ENCODE data around the gene ARHGEF4.
"Not testable (repeated sequence)": the region's sequence is repeated elsewhere in the genome, so short reads cannot be mapped to it uniquely, and the experiment has no call there.

ARHGEF4 gene

DNA sequence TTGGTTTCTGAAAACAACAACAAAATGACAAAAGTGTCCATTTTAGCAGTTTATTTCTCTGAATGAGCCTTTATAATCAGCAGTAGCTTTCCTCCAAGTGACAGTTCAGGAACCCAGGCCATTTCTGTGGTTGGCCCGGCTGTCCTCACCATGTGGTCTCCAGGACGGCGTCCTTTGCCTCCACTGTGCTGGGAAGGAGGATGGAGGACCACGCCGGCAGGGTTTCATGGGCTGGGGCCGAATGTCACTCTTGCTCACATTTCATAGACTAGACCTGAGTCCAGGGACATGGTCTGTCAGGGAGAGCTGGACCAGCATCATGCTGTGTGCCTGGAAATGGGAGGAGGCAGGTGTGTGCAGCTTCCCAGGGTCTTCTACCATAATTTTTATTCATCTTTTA is 50.9 kb downstream of the ARHGEF4 start:
- DNase-seq: no peak

- no peak for DNase-seq
Observed at GRCh38 chr2:130890941-130891669, 54.4 kb downstream of the ARHGEF4 start.

- DNase-seq: no peak
Observed at GRCh38 chr2:130891966-130892365, 55.3 kb downstream of the ARHGEF4 start.

DNA sequence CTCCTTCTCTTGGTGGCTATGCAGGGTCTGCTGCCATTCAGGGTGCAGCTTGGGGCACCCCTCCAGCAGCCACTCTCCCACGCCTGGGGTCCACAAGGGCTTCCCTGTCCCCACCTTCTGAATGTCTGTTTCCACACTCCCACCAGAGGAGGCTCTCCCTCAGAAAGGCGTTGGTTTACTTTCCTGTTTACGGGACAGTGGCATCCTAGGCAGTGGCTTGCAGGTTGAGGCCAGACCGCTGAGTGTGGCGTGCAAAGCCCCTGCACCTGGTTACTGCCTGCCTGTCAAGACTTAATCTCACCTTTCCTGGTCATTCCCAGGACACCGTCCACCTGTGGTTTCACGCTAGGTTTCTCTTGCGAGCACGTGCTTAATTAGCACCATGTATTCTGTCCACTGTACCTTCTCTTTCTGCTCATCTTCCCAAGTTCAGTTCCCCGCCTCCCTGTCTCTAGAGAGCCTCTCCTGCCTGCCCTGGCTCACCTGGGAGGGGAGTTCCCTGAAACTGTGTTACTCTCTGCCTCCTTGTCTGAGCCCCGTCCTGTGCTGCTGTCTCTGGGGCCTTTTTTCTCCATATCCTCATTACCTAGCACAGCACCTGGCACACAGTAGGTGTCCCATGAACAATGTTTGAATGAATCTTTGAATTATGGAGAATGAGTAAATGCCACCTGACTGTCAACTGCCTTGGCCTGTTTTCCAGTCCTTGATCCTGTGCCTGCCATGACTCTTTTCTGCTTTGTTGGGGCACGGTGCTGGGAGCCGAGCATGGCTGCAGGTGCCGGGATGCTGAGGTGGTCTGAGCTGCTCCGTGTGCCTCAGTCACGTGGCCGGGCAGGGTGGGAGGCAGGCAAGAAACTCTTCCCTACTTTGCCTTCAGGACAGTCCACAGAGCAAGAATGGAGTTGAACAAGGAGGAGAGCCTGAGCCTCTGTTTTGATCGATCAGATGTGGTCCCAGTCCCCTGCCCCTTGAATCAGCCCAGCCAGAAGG is 56.4 kb downstream of the ARHGEF4 start:
- DNase-seq: no peak

DNA sequence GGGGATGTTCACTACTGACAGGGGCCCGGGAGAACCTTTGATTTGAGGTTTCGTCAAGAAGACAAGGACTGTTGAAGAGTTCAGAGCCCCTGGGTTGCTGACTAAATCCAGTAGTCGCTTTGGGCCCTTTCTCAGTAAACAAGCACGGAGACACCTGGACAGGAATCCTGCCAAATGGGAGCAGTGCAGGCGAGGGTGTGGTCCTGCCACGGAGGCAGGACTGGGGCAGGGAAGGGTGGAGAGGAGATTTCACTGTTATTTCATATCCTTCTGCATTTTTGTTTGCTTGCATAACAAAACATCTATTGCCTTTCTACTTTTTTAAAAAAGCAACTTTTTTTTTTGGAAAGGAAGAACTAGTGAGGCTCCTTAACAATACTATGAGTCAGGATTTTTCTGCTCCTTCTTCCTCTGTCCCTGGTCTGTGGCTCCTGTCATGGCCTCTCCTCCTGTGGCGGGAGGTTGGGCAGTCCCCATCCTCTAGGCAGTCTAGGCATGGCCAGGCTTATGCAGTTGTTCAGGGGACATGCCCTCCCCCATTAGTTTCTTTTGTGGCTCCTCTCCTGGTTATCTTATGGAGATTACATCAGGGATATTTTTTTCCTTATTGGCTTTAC is 57.7 kb downstream of the ARHGEF4 start:
- DNase-seq: no peak

DNA sequence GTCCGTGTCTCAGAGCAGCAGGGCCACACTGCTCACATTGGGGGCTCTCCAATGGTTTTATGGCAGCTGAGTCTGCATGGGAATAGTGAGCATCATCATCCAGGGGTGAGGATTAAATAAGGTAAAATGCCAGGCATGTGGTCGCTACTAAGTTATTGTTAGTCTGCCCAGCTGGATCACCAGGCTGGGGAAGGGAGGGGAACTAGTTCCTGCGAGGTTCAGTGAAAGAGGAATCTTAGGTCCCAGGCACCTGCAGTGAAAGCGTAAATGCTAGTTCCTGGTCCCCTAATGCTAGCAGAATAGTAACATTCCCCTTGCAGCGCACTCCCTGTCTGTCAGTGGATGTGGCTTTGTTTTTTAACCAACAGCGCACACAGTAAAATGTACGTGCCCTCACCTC is 60.1 kb downstream of the ARHGEF4 start:
- DNase-seq: no peak

- no peak for DNase-seq
Observed at GRCh38 chr2:130898553-130898952, 61.8 kb downstream of the ARHGEF4 start.

- no peak for DNase-seq
Observed at GRCh38 chr2:130899306-130899705, 62.6 kb downstream of the ARHGEF4 start.

GRCh38 chr2:130901061-130901460 is 64.3 kb downstream of the ARHGEF4 start:
- no peak for DNase-seq

GRCh38 chr2:130901626-130902025 is 64.9 kb downstream of the ARHGEF4 start:
- DNase-seq: not testable (repeated sequence)

DNA sequence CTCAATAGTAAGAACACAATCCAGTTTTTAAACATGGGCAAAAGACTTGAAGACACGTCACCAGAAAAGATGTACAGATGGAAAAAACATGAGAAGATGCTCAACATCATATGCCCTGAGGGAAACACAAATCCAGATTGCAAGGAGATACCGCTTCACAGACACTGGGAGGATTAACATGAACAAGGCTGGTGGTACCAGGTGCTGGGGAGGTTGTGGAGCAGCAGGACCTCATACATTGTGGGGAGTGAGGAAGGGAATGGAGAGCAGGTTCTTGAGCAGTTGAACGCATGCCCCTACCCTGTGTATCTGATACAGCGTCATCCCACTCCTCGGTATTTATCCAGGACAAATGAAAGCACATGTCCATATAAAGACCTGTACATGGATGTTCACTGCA is 72.1 kb downstream of the ARHGEF4 start:
- DNase-seq: no peak

DNA sequence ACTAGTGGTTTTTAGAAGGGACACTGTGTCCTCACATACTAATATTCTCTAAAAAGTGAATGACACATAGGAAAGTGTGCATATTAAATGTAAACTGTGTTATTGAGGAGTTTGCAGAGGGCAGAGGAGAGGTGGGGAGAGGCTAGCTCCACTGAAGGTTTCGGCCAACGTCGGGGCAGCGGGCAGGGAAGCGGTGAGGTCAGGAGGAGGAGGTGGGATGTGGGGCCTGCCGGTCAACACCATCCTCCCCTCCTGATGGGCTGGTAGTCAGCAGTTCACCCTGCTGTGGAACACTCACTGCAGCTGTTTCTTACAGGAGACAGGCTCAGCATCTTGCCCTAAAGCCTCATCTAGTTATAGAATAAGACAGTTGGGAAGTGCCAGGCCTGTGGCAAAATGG is 74.2 kb downstream of the ARHGEF4 start:
- DNase-seq: no peak

DNA sequence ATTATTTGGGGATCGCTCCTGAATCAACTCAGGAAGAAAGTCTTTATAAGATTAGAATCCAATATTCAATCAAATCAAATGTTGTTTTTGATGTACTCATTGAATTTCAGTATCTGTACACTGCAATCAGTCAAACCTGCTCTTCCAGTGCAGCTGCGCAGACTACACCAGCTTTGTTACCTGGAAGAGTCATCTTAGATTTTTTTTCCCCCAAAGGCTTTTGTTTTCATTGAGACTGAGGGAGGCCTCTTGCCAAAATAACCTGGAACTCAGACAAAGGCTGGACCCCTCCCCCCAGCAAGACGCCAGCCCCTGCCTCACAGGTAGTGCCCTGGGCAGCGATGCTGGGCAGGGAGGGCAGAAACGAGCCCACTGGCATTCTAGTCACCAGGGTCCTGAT is 74.8 kb downstream of the ARHGEF4 start:
- no peak for DNase-seq

GRCh38 chr2:130911996-130912395 is 75.3 kb downstream of the ARHGEF4 start:
- DNase-seq: no peak

DNA sequence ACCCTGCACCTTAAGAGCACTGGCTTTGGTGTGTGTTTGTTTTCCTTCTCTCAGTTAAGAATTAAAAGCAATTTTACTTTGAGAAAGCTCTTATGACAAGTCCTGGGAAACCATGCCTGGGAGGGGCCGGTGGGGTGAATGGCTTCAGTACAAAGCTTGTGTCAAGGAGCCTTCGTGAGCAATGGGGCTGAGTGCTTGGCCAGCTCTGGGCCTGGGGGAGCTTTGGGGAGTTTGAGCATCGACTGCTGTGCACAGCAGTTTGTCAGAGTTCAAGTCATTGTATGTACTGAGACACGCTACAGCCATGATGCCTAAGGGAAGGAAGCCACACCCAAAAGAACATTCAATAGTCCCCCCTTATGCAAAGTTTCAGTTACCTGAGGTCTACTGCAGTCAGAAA is 75.8 kb downstream of the ARHGEF4 start:
- DNase-seq: no peak

DNA sequence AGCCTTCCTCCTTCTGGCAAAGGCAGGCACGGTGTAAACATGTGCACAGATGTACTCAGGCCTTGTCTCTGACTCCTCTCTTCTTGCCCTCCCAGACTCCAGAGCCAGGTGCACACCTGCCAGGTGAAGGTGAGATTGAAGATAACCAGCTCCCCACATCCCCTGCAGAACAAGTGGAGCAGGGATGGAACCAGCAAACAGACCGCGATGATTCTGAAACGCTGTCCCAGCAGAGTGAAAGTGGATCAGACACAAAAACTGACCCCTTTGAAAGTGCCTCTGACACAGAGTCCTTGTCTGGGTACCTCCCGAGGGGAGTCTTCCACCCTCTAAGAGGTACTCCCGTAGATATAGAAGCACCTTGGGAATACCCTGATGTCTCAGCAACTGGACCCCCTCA is 77.2 kb downstream of the ARHGEF4 start:
- DNase-seq: no peak

- DNase-seq: no peak
Observed at GRCh38 chr2:130915149-130915548, 78.4 kb downstream of the ARHGEF4 start.

- no peak for DNase-seq
Observed at GRCh38 chr2:130915595-130916437, 79.1 kb downstream of the ARHGEF4 start.

- DNase-seq: no peak
Observed at GRCh38 chr2:130916438-130916705, 79.7 kb downstream of the ARHGEF4 start.

- DNase-seq: no peak
Observed at GRCh38 chr2:130917006-130917688, 80.4 kb downstream of the ARHGEF4 start.

- DNase-seq: no peak
Observed at GRCh38 chr2:130918393-130918792, 81.7 kb downstream of the ARHGEF4 start.
